Sigmoid colon (tissue), 4 donors: ENCODE data around the gene MCTP1.

Experiments used
- CTCF ChIP-seq, 4 experiments: fragments of 450-650 bp in 3 of 4; fragments of 200-600 bp in 1 of 4; IDR thresholded peaks; one replicate each; pipeline ENCODE4 v1.5.1; 2016 to 2019; ENCODE audit warnings: antibody characterized with exemption in 4 of 4, mild to moderate bottlenecking in 3 of 4, moderate library complexity in 2 of 4
- POLR2AphosphoS5 ChIP-seq, 4 donors: sonication (generic); formaldehyde crosslinking; IDR thresholded peaks; one replicate each; pipeline ENCODE4 v1.6.1; 2017; ENCODE audit warnings: antibody characterized with exemption in 4 of 4

- no peak for TF ChIP-seq CTCF (IDR thresholded peaks at IDR 0.05)
- TF ChIP-seq POLR2AphosphoS5 (IDR thresholded peaks at IDR 0.05): no peak
Observed at GRCh38 chr5:94791829-94792228, 493.1 kb downstream of the MCTP1 start.
